Measurements from ENCODE around the gene ABCC8. TPM values are rescaled to one million over a fixed set of nuclear protein-coding genes. Genes with fewer than 3 reads are reported as not detected.
A peak's percentile ranks its signal among the peaks of the same experiment; 100 is the strongest.
"Not testable (repeated sequence)": the region's sequence is repeated elsewhere in the genome, so short reads cannot be mapped to it uniquely, and the experiment has no call there.

The ABCC8 gene
- total and polyA plus RNA-seq, 2 donors from 2014 or later, result 1.3 to 3.2 TPM

- FAIRE-seq, result no peak
These were observed 45.5 kb downstream of the ABCC8 start for GRCh38 chr11:17431139-17431538.

DNA sequence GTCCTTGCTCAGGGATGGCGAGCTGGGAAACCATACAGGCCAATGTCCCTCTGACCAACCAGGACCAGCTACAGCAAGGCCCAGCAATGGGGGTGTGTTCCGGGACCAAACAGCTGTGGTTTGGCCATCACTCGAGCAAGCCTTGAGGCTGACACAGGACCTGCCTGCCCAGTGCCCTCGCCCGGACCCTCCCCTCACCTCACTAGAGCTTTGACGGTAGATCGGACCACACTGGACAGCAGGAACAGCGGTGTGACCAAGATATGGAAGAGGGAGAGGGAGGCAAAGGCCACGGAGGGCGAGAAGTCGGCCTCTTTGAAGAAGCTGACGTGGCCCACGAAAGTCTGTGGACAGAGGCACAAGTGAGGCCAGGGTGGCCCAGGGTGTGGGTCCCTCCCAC lies 46.0 kb downstream of the ABCC8 start:
- Histone ChIP-seq H3K4me1 (ENCODE audit: control insufficient read depth in 2 of 3, insufficient read depth in 2 of 3, low read depth in 1 of 3, low read length in 3 of 3) (no peaks in the 10 kb centered on the region), H3K36me3 (ENCODE audit: control insufficient read depth in 2 of 3, insufficient read depth in 3 of 3, low read length in 3 of 3) (no peaks in the 10 kb centered on the region), H3K27me3 (ENCODE audit: control insufficient read depth, insufficient read depth, low read length) (no peaks in the 10 kb centered on the region), H3K9ac (ENCODE audit: low read length in 3 of 3) (no peak overlapping the region), H3K9me3 (ENCODE audit: control insufficient read depth in 2 of 3, insufficient read depth in 1 of 3, low read length in 3 of 3) (no peaks in the 10 kb centered on the region), H3K4me3 (ENCODE audit: low read length in 3 of 3) (no peak overlapping the region), H3K27ac (ENCODE audit: low read depth in 2 of 2, low read length in 2 of 2) (no peak overlapping the region)
- intact Hi-C loops (cut with DNase I), result no loop called here
- FAIRE-seq (no peak), DNase-seq (no peak)
- no peak for TF ChIP-seq CTCF (IDR thresholded peaks at IDR 0.05; ENCODE audit: borderline replicate concordance, extremely low read depth, insufficient read depth)

More at GRCh38 chr11:17431139-17431538, 45.5 kb downstream of the ABCC8 start:
- H3K4me1 ChIP-seq (ENCODE audit: control insufficient read depth in 2 of 3, insufficient read depth in 2 of 3, low read depth in 1 of 3, low read length in 3 of 3), result no peaks in the 10 kb centered on the region
- H3K27ac ChIP-seq (ENCODE audit: low read depth in 2 of 2, low read length in 2 of 2), result no peak overlapping the region
- no peak overlapping the region for H3K4me3 ChIP-seq (ENCODE audit: low read length in 3 of 3)
- DNase-seq, result no peak
- no peaks in the 10 kb centered on the region for H3K36me3 ChIP-seq (ENCODE audit: control insufficient read depth in 2 of 3, insufficient read depth in 3 of 3, low read length in 3 of 3)
- H3K9ac ChIP-seq (ENCODE audit: low read length in 3 of 3), result no peak overlapping the region
- TF ChIP-seq CTCF (IDR thresholded peaks at IDR 0.05; ENCODE audit: borderline replicate concordance, extremely low read depth, insufficient read depth), result no peak
- intact Hi-C loops (cut with DNase I), result no loop called here
- no peaks in the 10 kb centered on the region for H3K9me3 ChIP-seq (ENCODE audit: control insufficient read depth in 2 of 3, insufficient read depth in 1 of 3, low read length in 3 of 3)
- H3K27me3 ChIP-seq (ENCODE audit: control insufficient read depth, insufficient read depth, low read length), result no peaks in the 10 kb centered on the region

GRCh38 chr11:17428925-17429324 lies 47.7 kb downstream of the ABCC8 start:
- Histone ChIP-seq H3K9me3 (ENCODE audit: control insufficient read depth in 2 of 3, insufficient read depth in 1 of 3, low read length in 3 of 3) (no peaks in the 10 kb centered on the region), H3K9ac (ENCODE audit: low read length in 3 of 3) (no peak overlapping the region), H3K27ac (ENCODE audit: low read depth in 2 of 2, low read length in 2 of 2) (no peak overlapping the region), H3K4me3 (ENCODE audit: low read length in 3 of 3) (no peak overlapping the region), H3K36me3 (ENCODE audit: control insufficient read depth in 2 of 3, insufficient read depth in 3 of 3, low read length in 3 of 3) (no peaks in the 10 kb centered on the region), H3K27me3 (ENCODE audit: control insufficient read depth, insufficient read depth, low read length) (no peaks in the 10 kb centered on the region), H3K4me1 (ENCODE audit: control insufficient read depth in 2 of 3, insufficient read depth in 2 of 3, low read depth in 1 of 3, low read length in 3 of 3) (no peaks in the 10 kb centered on the region)
- FAIRE-seq (no peak), DNase-seq (peak in 1 of 5 donors; percentile 29)
- intact Hi-C loops (cut with DNase I), result no loop called here
- TF ChIP-seq CTCF (IDR thresholded peaks at IDR 0.05; ENCODE audit: borderline replicate concordance, extremely low read depth, insufficient read depth), result no peak

DNA sequence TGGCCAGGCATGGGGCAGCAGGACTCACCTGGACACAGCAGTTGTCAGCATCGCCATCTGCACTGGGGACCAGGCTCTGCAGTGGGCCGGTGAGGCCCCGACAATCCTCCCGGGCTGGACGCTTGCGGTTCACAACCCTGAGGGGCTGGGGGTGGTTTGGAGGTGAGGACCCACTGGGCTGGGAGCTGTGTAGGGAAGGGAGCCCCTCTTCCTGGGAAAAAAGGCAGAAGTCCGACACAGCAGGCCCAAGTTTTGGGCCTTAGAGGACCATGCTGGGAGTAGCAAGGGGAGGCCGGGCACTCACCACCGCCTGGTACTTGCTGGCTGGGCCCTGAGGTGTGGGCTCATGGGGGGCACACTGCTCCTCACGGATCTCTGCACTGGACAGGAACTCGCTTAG lies 48.4 kb downstream of the ABCC8 start:
- DNase-seq (no peak), FAIRE-seq (no peak)
- Histone ChIP-seq H3K4me1 (ENCODE audit: control insufficient read depth in 2 of 3, insufficient read depth in 2 of 3, low read depth in 1 of 3, low read length in 3 of 3) (no peaks in the 10 kb centered on the region), H3K27ac (ENCODE audit: low read depth in 2 of 2, low read length in 2 of 2) (no peak overlapping the region), H3K27me3 (ENCODE audit: control insufficient read depth, insufficient read depth, low read length) (no peaks in the 10 kb centered on the region), H3K36me3 (ENCODE audit: control insufficient read depth in 2 of 3, insufficient read depth in 3 of 3, low read length in 3 of 3) (no peaks in the 10 kb centered on the region), H3K9ac (ENCODE audit: low read length in 3 of 3) (no peak overlapping the region), H3K4me3 (ENCODE audit: low read length in 3 of 3) (no peak overlapping the region), H3K9me3 (ENCODE audit: control insufficient read depth in 2 of 3, insufficient read depth in 1 of 3, low read length in 3 of 3) (no peaks in the 10 kb centered on the region)
- no peak for TF ChIP-seq CTCF (IDR thresholded peaks at IDR 0.05; ENCODE audit: borderline replicate concordance, extremely low read depth, insufficient read depth)
- intact Hi-C loops (cut with DNase I), result no loop called here

DNA sequence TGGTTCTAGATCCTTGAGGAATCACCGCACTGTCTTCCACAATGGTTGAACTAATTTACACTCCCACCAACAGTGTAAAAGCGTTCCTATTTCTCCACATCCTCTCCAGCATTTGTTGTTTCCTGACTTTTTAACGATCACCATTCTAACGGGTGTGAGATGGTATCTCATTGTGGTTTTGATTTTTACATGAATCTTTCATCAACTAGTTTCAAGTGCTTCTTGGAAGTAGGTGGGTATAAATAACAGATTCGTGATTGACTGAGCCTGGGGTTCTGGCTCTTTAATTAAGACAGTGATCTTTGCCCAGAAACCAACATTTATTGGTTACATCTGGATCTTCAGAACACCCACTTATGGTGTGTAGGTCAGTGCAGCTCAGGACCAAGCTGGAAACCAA lies 50.4 kb downstream of the ABCC8 start:
- H3K36me3 ChIP-seq (ENCODE audit: control insufficient read depth in 2 of 3, insufficient read depth in 3 of 3, low read length in 3 of 3); FAIRE-seq; H3K9ac ChIP-seq (ENCODE audit: low read length in 3 of 3); H3K27ac ChIP-seq (ENCODE audit: low read depth in 2 of 2, low read length in 2 of 2); H3K9me3 ChIP-seq (ENCODE audit: control insufficient read depth in 2 of 3, insufficient read depth in 1 of 3, low read length in 3 of 3); H3K4me3 ChIP-seq (ENCODE audit: low read length in 3 of 3); H3K4me1 ChIP-seq (ENCODE audit: control insufficient read depth in 2 of 3, insufficient read depth in 2 of 3, low read depth in 1 of 3, low read length in 3 of 3); intact Hi-C loops (cut with DNase I); DNase-seq; H3K27me3 ChIP-seq (ENCODE audit: control insufficient read depth, insufficient read depth, low read length): not testable (repeated sequence)

Measured in kidney (tissue), 14 donors.